Measurements from ENCODE around the gene OLFM1.

The OLFM1 gene

DNA sequence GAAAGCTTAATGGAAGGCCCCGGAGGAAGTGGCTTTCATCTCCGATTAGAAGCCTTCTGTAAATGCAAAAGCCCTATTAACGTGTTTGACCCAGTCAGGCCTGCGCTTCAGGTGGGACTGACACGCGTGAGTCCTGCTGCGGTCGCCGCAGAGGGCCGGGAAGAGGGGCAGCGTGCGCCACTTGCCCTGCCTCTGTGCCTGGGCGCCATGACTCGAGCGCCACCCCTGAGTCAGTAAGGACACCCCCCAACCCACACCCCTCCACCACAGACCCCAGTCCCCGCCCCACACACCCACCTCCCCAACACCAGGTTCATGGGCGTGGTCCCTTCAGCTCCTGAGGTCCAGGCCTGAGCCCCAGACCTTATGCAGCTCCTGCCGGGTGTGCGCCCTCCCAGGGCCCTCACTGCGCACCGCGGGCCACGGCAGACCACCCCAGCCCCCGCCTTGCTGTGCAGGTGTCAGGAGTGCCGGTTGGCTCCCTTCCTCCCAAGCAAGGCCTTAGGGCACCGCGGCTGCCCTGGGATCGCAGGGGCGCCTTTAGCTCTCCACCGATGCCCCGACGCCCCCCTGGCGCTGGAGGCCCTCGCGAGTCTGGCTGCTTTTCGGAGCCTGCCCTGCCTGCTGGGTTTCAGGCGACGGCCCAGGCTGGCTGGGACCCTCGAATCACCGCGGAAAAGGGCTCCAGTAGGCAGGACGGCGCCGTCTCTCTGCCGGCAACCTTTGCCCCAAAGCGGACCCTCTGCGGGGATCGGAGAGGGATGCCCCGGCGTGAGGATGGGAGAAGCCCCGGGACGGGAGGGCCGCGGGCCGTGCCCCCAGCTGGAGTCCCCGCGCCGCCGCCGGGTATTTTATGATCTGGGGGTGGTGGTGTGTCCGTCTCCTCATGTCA, 625 bp upstream of the OLFM1 start:
- H3K27ac ChIP-seq (replicated peaks) = no peak overlapping the region
- TF ChIP-seq GABPA (IDR thresholded peaks at IDR 0.05; ENCODE audit: low read depth) (no peak), POLR2AphosphoS5 (IDR thresholded peaks at IDR 0.05; ENCODE audit: low read depth) (no peak), REST (IDR thresholded peaks at IDR 0.05; ENCODE audit: insufficient replicate concordance, low read depth) (no peak), SPI1 (IDR thresholded peaks at IDR 0.05; ENCODE audit: borderline replicate concordance, low read depth) (no peak)
- TF ChIP-seq, protein P1, sequence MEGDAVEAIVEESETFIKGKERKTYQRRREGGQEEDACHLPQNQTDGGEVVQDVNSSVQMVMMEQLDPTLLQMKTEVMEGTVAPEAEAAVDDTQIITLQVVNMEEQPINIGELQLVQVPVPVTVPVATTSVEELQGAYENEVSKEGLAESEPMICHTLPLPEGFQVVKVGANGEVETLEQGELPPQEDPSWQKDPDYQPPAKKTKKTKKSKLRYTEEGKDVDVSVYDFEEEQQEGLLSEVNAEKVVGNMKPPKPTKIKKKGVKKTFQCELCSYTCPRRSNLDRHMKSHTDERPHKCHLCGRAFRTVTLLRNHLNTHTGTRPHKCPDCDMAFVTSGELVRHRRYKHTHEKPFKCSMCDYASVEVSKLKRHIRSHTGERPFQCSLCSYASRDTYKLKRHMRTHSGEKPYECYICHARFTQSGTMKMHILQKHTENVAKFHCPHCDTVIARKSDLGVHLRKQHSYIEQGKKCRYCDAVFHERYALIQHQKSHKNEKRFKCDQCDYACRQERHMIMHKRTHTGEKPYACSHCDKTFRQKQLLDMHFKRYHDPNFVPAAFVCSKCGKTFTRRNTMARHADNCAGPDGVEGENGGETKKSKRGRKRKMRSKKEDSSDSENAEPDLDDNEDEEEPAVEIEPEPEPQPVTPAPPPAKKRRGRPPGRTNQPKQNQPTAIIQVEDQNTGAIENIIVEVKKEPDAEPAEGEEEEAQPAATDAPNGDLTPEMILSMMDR (IDR thresholded peaks at IDR 0.05; ENCODE audit: insufficient read depth, low read length) = no peak
- H3K4me3 ChIP-seq (replicated peaks; ENCODE audit: insufficient read depth, low read length) = no peak overlapping the region
- no peak for DNase-seq (ENCODE audit: low read depth in 1 of 2, low spot score in 1 of 2)
- peaks cover 34% of the 10 kb centered on the region for H3K27me3 ChIP-seq (ENCODE audit: insufficient read depth, poor library complexity, severe bottlenecking)

- DNase-seq (ENCODE audit: low read depth in 1 of 2, low spot score in 1 of 2) = no peak
- TF ChIP-seq, protein P1 (IDR thresholded peaks at IDR 0.05; ENCODE audit: insufficient read depth, low read length) = no peak
- TF ChIP-seq GABPA (IDR thresholded peaks at IDR 0.05; ENCODE audit: low read depth) (no peak), POLR2AphosphoS5 (IDR thresholded peaks at IDR 0.05; ENCODE audit: low read depth) (no peak), SPI1 (IDR thresholded peaks at IDR 0.05; ENCODE audit: borderline replicate concordance, low read depth) (no peak), REST (IDR thresholded peaks at IDR 0.05; ENCODE audit: insufficient replicate concordance, low read depth) (no peak)
- no peak overlapping the region for H3K4me3 ChIP-seq (replicated peaks; ENCODE audit: insufficient read depth, low read length)
- H3K27me3 ChIP-seq (ENCODE audit: insufficient read depth, poor library complexity, severe bottlenecking) = peaks cover 34% of the 10 kb centered on the region
- no peak overlapping the region for H3K27ac ChIP-seq (replicated peaks)
Observed at GRCh38 chr9:135087899-135088347, 455 bp downstream of the OLFM1 start.

GRCh38 chr9:135088348-135088978, 995 bp downstream of the OLFM1 start:
- H3K27me3 ChIP-seq (ENCODE audit: insufficient read depth, poor library complexity, severe bottlenecking) = peaks cover 34% of the 10 kb centered on the region
- H3K4me3 ChIP-seq (replicated peaks; ENCODE audit: insufficient read depth, low read length) = no peak overlapping the region
- no peak for DNase-seq (ENCODE audit: low read depth in 1 of 2, low spot score in 1 of 2)
- TF ChIP-seq REST (IDR thresholded peaks at IDR 0.05; ENCODE audit: insufficient replicate concordance, low read depth) (no peak), GABPA (IDR thresholded peaks at IDR 0.05; ENCODE audit: low read depth) (no peak), SPI1 (IDR thresholded peaks at IDR 0.05; ENCODE audit: borderline replicate concordance, low read depth) (no peak)
- no peak overlapping the region for H3K27ac ChIP-seq (replicated peaks)

Data from HL-60 (cell line).